GM12865 (cell line): ENCODE measurements around the gene GNG12.

ENCODE experiments used
- DNase-seq: peaks from one replicate; pipeline ENCODE4 v3.0.0; 2010; ENCODE audit warnings: low read depth
- H3K4me3 ChIP-seq: 2 replicates; pipeline ENCODE4 v1.5.1; 2011; ENCODE audit warnings: mild to moderate bottlenecking, low read depth, low read length, control low read depth
- TF ChIP-seq, protein P1 (sequence below): IDR thresholded peaks from 2 replicates; pipeline ENCODE4 v1.5.1; 2011; ENCODE audit warnings: low read length, control low read depth, low read depth, inconsistent platforms; ENCODE audit not compliant: insufficient read depth; ENCODE audit errors: missing control alignments

Gene GNG12

DNA sequence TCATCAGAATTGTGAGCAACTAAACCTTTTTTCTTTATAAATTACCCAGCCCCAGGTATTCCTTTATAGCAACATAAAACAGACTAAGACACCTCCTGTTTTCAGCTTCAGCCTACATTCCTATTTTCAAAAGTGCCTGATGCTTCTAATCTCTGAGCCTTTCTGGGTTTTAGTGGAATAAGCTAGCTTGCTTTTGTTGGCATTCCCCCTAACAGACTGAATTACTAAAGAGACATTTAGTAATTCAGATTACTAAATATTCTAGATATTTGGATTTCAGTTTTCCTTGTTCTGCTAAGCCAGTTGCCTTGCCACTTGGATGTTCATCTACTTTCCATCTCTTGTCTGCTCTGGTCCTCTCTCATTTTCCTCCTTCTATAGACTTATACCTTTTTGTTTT is 10.5 kb upstream of the GNG12 start:
- DNase-seq: no peak
- no peak overlapping the region for H3K4me3 ChIP-seq
- TF ChIP-seq, protein P1, sequence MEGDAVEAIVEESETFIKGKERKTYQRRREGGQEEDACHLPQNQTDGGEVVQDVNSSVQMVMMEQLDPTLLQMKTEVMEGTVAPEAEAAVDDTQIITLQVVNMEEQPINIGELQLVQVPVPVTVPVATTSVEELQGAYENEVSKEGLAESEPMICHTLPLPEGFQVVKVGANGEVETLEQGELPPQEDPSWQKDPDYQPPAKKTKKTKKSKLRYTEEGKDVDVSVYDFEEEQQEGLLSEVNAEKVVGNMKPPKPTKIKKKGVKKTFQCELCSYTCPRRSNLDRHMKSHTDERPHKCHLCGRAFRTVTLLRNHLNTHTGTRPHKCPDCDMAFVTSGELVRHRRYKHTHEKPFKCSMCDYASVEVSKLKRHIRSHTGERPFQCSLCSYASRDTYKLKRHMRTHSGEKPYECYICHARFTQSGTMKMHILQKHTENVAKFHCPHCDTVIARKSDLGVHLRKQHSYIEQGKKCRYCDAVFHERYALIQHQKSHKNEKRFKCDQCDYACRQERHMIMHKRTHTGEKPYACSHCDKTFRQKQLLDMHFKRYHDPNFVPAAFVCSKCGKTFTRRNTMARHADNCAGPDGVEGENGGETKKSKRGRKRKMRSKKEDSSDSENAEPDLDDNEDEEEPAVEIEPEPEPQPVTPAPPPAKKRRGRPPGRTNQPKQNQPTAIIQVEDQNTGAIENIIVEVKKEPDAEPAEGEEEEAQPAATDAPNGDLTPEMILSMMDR: no peak

DNA sequence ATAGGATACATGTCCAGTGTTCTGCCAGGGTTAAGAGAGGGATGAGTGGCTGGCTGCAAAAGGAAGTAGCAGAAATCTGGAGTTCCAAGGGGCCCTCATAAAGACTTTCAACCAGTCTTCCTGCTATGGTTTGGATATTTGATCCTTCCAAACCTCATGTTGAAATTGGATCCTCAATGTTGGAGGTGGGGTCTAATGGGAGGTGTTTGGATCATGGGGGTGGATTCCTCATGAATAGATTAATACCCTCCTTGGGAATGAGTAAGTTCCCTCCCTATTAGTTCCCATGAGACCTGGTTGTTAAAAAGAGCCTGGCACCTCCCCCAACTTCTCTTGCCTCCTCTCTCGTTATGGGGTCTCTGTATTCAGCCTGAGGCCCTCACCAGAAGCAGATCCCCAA is 10.1 kb upstream of the GNG12 start:
- no peak for DNase-seq
- no peak overlapping the region for H3K4me3 ChIP-seq
- TF ChIP-seq, protein P1: no peak

DNA sequence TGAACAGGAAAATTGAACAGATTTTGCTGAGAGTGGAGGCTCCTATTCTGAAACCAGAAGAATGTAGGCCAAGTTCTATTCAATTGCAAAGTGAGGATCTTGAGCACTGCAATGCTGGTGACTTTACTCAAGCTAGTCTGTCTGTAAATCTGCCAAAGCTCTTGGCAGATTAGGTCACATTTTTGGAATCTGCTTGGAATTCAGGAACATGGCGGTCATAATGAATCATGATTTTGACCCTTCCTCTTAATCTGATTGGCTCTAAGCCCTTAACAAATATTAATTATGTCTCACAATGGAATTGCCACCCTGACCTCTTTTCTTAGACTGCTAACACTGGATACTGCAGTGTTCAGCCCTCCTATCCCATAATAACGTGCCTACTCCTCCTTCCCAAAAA is 7.2 kb upstream of the GNG12 start:
- no peak overlapping the region for H3K4me3 ChIP-seq
- no peak for DNase-seq
- TF ChIP-seq, protein P1: no peak

DNA sequence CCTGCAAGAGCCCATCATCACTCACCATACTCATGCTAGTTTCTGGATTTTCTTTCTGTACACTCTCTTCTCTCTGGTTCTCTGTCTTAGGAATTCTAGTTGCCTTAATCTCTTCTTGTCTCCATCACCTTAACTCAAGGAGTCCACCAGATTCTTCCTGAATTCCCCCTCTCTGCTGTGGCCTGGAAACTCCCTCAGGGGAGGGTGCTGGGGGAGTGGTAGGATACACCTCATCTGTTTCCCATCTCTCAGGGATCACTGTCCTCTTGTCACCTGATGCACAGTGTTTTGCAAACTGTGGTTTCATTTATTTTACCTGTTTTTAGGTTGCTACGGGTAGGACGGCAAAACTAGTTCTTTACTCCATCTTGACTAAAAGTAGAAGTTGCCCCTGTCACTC is 6.6 kb upstream of the GNG12 start:
- no peak for DNase-seq
- TF ChIP-seq, protein P1: no peak
- H3K4me3 ChIP-seq: no peak overlapping the region

DNA sequence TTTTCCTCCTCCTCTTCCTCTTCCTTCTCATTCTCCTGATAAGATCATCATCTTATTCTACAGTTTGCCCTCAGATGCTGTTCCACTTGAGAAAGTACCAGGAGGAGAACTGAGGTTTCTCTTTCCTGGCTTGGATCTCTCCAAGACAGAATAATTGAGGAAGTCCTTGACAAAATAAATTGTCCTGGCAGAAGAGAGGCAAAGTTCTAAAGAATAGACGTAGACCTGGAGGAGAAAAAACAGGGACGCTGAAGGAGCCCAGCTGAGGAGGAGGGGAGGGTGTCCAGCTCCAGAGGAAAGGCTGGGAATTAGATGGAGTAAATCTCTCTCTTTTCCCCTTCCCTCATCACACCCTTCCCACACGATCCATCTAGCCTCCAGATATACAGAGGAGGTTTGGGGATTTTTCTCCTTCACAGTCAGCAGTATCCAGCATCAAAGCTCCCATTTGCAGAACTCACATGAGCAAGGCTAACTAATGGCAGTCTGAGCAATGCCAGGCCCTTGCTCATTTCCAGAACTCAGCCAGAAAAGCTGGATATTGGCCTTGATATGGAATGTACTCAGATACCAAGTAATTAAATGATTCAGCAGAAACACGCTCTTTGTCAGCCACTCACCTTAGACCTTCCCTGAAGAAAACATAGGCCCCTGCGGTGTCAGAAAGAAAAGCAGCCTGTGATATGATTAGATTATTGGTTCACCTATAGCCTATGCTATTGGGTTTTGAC is 5.1 kb upstream of the GNG12 start:
- TF ChIP-seq, protein P1: no peak
- no peak for DNase-seq

DNA sequence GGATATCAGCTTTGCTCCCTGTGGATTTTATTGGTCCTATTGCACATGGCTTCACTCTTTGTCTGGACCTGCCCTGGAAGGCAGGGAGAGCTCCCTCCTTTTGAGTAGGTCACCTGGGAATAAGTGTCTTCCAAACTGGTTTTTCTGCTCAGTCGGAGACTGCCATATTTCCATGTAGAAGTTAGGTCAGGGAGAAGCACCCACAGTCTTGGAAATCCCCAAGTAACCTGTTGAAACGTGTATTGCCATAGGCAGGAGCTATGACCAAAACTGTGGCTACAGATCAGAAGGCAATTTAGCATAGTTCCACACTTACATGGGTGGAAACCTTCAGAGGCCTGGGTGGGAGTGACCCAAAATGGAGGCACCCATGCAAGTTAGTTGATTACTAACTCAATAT is 3.5 kb upstream of the GNG12 start:
- H3K4me3 ChIP-seq: no peak overlapping the region

More for the DNA sequence above, 5.1 kb upstream of the GNG12 start:
- no peak overlapping the region for H3K4me3 ChIP-seq

More for the DNA sequence above, 3.5 kb upstream of the GNG12 start:
- TF ChIP-seq, protein P1: no peak
- DNase-seq: no peak
